HK-2 (cell line): ENCODE results near the gene EML3.
A peak's percentile ranks its signal among the peaks of the same experiment; 100 is the strongest.
"Not testable (repeated sequence)": the region's sequence is repeated elsewhere in the genome, so short reads cannot be mapped to it uniquely, and the experiment has no call there.

ENCODE experiments used
- DNase-seq: peaks from one replicate; pipeline ENCODE4 v3.0.0-alpha.2; 2018; ENCODE audit not compliant: unreplicated experiment

The EML3 gene

GRCh38 chr11:62621567-62622470 lies 9.2 kb upstream of the EML3 start, which contains the start of gene B3GAT3:
Gene B3GAT3, minus strand, starts transcription at chr11:62621986. Its CDS starts 39 bp downstream, at chr11:62621947.
- peak; percentile 98 for DNase-seq

- no peak for DNase-seq
Observed at GRCh38 chr11:62621027-62621566, 8.5 kb upstream of the EML3 start.

DNA sequence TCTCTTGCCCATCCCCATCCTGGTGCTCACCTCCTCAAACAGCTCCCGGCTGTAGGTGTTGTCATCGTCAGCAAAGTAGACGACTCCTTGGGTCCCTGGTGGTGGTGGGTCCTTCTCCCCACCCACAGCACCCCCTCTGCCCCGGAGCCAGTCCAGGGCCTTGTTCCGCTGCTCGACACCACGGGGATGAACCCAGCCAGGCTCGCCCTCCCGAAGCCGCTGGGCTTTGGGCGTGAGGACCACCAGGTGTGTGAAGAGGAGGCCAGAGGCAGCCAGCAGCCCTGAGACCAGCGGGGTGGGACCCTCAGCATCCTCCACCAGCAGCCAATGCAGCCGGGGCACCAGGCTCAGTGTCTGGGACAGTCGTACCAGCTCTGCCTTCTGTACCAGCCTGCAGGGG lies 4.4 kb upstream of the EML3 start:
- not testable (repeated sequence) for DNase-seq

- DNase-seq: no peak
Observed at GRCh38 chr11:62615521-62615920, 2.9 kb upstream of the EML3 start.

- DNase-seq: peak; percentile 56
Observed at GRCh38 chr11:62614275-62614674, 1.7 kb upstream of the EML3 start.

- no peak for DNase-seq
Observed at GRCh38 chr11:62613291-62613778, 760 bp upstream of the EML3 start.

GRCh38 chr11:62611705-62612365 lies 740 bp downstream of the EML3 start:
- DNase-seq: peak; percentile 44

GRCh38 chr11:62610814-62611704 lies 1.5 kb downstream of the EML3 start:
- no peak for DNase-seq

DNA sequence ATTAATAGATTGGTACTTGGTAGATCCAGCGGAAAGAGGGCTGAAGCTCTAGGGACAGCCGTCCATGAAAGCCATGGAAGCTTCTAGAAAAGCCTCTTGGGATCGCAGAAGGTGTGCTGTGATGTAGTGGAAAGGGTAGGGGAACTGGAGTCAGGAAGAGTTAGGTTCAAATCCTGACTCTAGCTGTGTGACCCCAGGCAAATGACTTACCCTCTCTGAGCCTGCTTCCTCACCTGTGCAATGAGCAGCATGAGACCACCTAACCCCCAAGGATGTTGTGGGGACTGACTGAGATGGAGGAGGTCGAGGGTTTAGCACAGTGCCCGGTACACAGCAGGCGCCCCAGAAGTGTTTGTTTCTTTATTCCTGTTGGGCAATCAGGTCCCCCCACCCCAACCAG lies 2.2 kb downstream of the EML3 start:
- no peak for DNase-seq

DNA sequence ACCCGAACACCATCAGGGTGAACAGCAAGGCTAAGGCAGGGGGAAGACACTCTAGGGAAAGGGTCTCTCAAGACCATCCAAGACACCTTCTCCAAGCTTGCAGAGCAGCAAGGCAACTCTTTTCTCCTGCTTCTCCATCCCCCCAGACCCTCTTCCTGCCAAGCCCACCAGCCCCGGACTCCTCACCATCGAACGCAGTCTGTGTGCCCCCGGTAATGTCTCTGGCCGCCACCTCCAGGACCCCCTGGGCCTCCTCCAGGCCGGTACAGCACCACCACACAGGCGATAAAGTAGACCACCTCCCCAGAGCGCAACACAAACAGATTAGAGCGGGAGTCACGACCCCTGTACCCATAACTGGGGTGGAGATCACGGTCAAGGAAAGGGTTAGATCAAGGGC lies 3.8 kb downstream of the EML3 start:
- no peak for DNase-seq

- DNase-seq: no peak
Observed at GRCh38 chr11:62607714-62608113, 4.9 kb downstream of the EML3 start.

DNA sequence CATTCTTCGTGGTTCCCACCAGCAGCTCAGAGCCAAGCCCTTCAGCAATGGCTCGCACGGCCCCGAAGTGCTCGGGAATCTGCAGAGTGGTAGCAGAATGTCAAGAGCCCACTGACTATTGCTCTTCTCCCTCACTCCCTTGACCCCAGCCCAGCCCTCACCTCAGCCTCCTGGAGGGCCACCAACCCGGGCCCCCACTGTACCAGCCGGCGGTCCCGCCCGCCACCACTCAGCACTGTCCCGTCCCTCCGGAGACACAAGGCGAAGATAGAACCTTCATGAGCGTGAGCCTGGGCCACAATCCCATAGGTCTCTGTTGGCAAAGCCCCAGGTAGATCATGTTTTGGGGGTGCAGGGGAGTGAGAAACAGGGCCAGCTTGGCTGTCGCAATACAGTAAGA lies 6.7 kb downstream of the EML3 start:
- DNase-seq: no peak

- no peak for DNase-seq
Observed at GRCh38 chr11:62605467-62605866, 7.1 kb downstream of the EML3 start.

DNA sequence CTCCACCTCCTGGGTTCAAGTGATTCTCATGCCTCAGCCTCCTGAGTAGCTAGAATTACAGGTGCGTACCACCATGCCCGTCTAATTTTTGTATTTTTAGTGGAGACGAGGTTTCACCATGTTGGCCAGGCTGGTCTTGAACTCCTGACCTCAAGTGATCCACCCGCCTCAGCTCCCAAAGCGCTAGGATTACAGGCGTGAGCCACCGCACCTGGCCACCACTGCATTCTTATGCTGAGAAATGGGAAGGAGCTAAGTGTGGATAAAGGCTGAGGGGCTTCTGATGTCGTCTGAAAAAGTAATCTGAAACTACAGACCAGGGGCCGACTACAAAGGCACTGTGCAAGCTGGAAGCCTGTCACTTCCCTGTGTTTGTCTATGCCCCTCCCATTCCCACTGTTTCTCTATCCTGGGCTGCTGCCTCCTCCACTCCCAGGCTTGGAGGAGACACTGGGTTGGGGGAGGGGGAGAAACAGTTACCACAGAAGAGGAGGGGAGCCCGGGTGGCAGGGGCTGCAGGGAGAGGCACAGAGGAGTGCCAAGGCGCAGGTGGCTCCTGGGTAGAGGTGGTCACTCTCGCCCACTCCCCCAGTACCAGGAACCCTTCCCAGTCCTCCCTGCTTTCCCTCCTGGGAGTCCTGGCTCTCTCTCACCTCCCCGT lies 8.0 kb downstream of the EML3 start:
- DNase-seq: no peak

DNA sequence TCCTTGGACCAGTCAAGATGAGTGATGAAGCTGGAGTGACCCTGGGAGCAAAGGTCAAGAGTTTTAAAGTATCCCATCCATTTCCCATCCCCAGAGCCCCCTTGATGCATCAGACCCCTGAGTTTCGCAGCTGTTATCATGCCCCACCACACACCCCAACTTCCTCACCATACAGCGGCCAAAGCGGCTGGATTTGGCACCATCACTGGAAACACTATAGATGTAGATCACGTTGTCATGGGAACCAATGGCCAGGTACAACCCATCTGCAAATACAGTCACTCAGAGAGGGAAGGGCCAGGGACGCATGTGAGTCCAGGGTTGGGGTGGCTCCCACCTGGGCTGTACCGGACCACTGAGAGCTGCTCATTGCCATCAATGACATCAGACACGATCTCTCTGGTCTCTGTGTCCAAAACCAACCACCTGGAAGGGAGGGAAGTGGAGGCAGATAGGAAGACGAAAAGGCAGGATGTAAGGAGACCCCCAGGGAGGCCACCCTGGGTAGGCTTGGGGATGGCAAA lies 8.7 kb downstream of the EML3 start:
- no peak for DNase-seq

GRCh38 chr11:62603072-62603408 lies 9.5 kb downstream of the EML3 start:
- no peak for DNase-seq

- DNase-seq: no peak
Observed at GRCh38 chr11:62602141-62603071, 10.2 kb downstream of the EML3 start.

DNA sequence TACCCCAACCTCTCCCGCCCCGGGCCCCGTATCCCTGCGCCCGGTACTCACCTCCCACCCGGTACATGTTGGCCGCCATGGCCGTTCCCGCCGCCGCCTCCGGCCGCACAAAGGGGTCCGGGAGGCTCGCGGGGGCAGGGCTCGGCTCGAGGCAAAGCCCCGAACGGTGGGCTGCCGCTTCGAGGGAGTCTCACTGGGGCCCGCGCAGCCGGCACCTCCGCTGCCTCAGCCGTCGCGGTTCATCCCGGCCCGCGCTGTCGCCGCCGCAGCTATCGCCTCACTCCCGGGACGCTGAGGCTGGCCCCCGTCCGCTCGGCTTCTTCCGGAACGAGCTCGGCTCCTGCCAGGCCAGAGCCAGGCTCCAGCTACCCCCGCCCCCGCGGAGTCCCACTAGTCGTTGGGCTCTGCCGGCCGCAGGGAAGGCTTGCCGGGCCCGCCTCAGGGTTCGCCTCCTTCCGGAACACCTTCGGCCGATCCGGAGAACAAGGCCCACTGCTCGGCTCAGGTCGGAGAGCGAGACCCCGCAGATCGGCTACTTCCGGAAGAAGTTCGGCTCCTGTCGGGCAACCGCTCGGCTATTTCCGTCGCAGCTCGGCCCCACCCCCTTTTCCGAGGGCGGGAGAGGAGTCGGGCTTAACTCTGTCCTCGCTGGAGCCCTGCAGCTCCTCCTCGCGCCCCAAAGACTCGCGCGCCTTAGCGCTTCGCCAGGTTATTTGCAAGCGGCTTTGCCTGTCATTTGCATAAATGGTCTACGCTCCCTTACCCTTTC lies 11.0 kb downstream of the EML3 start, which contains the start of gene MTA2:
Gene MTA2, minus strand, starts transcription at position 494 of the 769 bp plus-strand sequence. Its CDS starts 415 bp downstream, at position 79.
- peak; percentile 96 for DNase-seq

DNA sequence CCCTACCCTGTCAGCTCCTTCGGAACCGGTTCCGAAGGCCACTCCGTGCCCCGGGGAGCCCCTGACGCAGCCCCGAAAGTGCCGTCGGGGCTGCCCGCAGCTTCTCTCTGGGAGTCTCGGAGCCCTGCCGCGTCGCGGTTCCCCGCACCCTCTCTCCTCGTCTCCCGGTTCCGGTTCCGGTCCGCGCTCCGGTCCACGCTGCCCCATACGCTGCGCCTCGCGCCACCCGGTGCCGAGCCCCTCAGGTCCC lies 11.5 kb downstream of the EML3 start:
- DNase-seq: no peak
